Activated naive CD4-positive, alpha-beta T cell treated with anti-CD3 and anti-CD28 coated beads for 36 hours (primary cell): ENCODE results near the gene PFKL. TPM values are rescaled to one million over a fixed set of nuclear protein-coding genes. Genes with fewer than 3 reads are reported as not detected.

Experiments
- CTCF ChIA-PET: fragments of 350-600 bp; sonication (Branson Sonifier 250); formaldehyde crosslinking; loops from one replicate; lab custom pipeline; 2021; ENCODE audit warnings: antibody characterized with exemption; lab: Charles Lee
- DNase-seq: peaks from one replicate; pipeline ENCODE4 v3.0.0-alpha.2; 2020
- H3K27ac Mint-ChIP-seq: one replicate; pipeline ENCODE4 v1.8.0; 2021; ENCODE audit warnings: mild to moderate bottlenecking, mixed read lengths
- H3K27me3 Mint-ChIP-seq: one replicate; pipeline ENCODE4 v1.8.0; 2021; ENCODE audit warnings: low read depth, mixed read lengths
- H3K36me3 Mint-ChIP-seq: one replicate; pipeline ENCODE4 v1.8.0; 2021; ENCODE audit warnings: low read depth, mixed read lengths
- H3K4me1 Mint-ChIP-seq: one replicate; pipeline ENCODE4 v1.8.0; 2021; ENCODE audit warnings: low read depth, mixed read lengths
- H3K4me3 Mint-ChIP-seq: one replicate; pipeline ENCODE4 v1.8.0; 2021; ENCODE audit warnings: mild to moderate bottlenecking, moderate library complexity, mixed read lengths
- H3K9me3 Mint-ChIP-seq: one replicate; pipeline ENCODE4 v1.8.0; 2021; ENCODE audit warnings: mixed read lengths
- intact Hi-C: fragments of 100-400 bp; cut with micrococcal nuclease; formaldehyde crosslinking; loops from one replicate; pipeline ENCODE4 v1.15.1; 2023
- total RNA-seq, 2 experiments: library from RNA; stranded (reverse); gene quantifications; one replicate each; pipeline ENCODE4 v1.2.3, GENCODE V29; 2021

PFKL gene
- total RNA-seq, 2 experiments from 2014 or later = 166 to 171 TPM

- Mint-ChIP-seq H3K27ac (no peak overlapping the region), H3K27me3 (no peaks in the 10 kb centered on the region), H3K4me3 (no peak overlapping the region), H3K36me3 (no peaks in the 10 kb centered on the region), H3K9me3 (no peaks in the 10 kb centered on the region), H3K4me1 (peaks cover 17% of the 10 kb centered on the region)
- DNase-seq = no peak
- CTCF ChIA-PET = no interaction called here
- intact Hi-C loops = no loop called here
These were observed 74.9 kb downstream of the PFKL start for GRCh38 chr21:44374601-44375280.

- intact Hi-C loops = no loop called here
- H3K9me3 Mint-ChIP-seq = no peaks in the 10 kb centered on the region
- CTCF ChIA-PET = interaction anchor here (1.4 kb wide), 1 partner anchor 105 kb away, joined by 3 read pairs; no protein-coding TSS in a partner anchor
- no peak overlapping the region for H3K4me3 Mint-ChIP-seq
- no peak overlapping the region for H3K27ac Mint-ChIP-seq
- H3K36me3 Mint-ChIP-seq = no peaks in the 10 kb centered on the region
- H3K4me1 Mint-ChIP-seq = peaks cover 17% of the 10 kb centered on the region
- no peaks in the 10 kb centered on the region for H3K27me3 Mint-ChIP-seq
- peak; percentile 30 for DNase-seq
These were observed 75.4 kb downstream of the PFKL start for GRCh38 chr21:44375281-44375651.

DNA sequence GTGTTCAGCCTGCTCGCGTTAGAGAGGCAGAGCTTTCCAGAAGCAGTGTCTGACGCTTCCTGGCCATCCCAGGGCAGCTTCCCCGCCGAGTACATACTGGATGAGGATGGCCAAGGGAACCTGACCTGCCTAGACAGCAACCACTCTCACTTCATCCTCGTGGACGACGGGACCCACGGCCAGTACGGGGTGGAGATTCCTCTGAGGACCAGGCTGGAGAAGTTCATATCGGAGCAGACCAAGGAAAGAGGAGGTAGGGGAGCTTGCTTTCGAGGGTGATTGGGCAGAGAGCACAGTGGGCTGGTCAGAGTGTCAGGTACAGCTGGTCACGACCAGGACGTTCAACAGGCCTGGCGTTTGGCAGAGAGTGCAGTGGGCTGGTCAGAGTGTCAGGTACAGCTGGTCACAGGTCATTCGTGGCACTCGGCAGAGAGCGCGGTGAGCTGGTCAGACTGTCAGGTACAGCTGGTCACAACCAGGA lies 75.9 kb downstream of the PFKL start:
- H3K4me1 Mint-ChIP-seq = peaks cover 17% of the 10 kb centered on the region

DNA sequence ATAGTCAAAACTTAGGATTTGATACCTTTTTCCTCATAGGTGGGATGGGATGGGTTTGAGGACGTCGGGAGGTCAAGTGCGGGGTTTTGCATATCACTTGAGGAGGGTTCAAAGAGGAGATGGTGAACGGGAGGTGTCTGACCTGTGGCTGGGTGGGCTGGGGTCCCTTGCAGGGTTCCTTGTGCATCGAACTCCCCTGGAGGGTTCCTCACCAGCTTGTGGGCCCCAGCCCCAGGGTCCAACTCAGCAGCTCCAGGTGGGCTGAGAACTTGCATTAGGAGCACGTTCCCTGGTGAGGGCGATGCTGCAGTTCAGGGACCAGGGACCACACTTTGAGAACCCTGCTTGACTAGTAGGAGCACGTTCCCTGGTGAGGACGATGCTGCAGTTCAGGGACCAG lies 76.8 kb downstream of the PFKL start:
- DNase-seq = no peak
- Mint-ChIP-seq H3K27me3 (no peaks in the 10 kb centered on the region), H3K27ac (no peak overlapping the region), H3K4me1 (peaks cover 17% of the 10 kb centered on the region), H3K9me3 (no peaks in the 10 kb centered on the region), H3K4me3 (no peak overlapping the region), H3K36me3 (no peaks in the 10 kb centered on the region)
- intact Hi-C loops = no loop called here
- CTCF ChIA-PET = interaction anchor here (1.1 to 1.4 kb wide), 2 partner anchors 15 to 103 kb away, joined by 3 read pairs; no protein-coding TSS in a partner anchor

More for the DNA sequence above, 75.9 kb downstream of the PFKL start:
- DNase-seq = no peak
- Mint-ChIP-seq H3K27me3 (no peaks in the 10 kb centered on the region), H3K9me3 (no peaks in the 10 kb centered on the region), H3K27ac (no peak overlapping the region), H3K36me3 (no peaks in the 10 kb centered on the region), H3K4me3 (no peak overlapping the region)
- intact Hi-C loops = no loop called here
- CTCF ChIA-PET = interaction anchor here (1.4 kb wide), 1 partner anchor 104 kb away, joined by 3 read pairs; no protein-coding TSS in a partner anchor

Other genes starting within 250 kb of the PFKL start
- gene PWP2, start 192.7 kb upstream of the PFKL start, total RNA-seq = 10 to 100 TPM; 29.6 to 30.9 TPM
- gene GATD3, start 166.4 kb upstream of the PFKL start, total RNA-seq = 10 to 100 TPM; 21.3 to 27.4 TPM
- gene ICOSLG, start 59.1 kb upstream of the PFKL start, total RNA-seq = 1 to 10 TPM; 1.4 to 1.9 TPM
- gene DNMT3L, start 38.2 kb upstream of the PFKL start, total RNA-seq = not detected
- not detected for gene AIRE, start 14.2 kb upstream of the PFKL start, total RNA-seq
- 10 to 100 TPM; 13.2 to 14.8 TPM for gene CFAP410, start 39.3 kb downstream of the PFKL start, total RNA-seq
- 1 to 10 TPM; 2.5 to 3.5 TPM for gene TRPM2, start 53.6 kb downstream of the PFKL start, total RNA-seq
- gene LRRC3, start 155.5 kb downstream of the PFKL start, total RNA-seq = 1 to 10 TPM; 2.5 to 2.8 TPM
- gene KRTAP10-1, start 240.1 kb downstream of the PFKL start, total RNA-seq = not detected